Liver (tissue), 9 donors: Measurements from ENCODE around the gene KPNB1. TPM values are rescaled to one million over a fixed set of nuclear protein-coding genes. Genes with fewer than 3 reads are reported as not detected.

Experiments
- DNase-seq: peaks from one replicate; pipeline ENCODE4 v3.0.0-alpha.2; 2017; ENCODE audit warnings: low spot score
- H3K27ac ChIP-seq, 2 donors: one replicate each; pipeline ENCODE4 v1.7.0; 2013; ENCODE audit warnings: inconsistent platforms in 2 of 2, low read length in 2 of 2, control low read depth in 1 of 2, low read depth in 1 of 2, mild to moderate bottlenecking in 1 of 2
- H3K27me3 ChIP-seq, 4 donors: one replicate each; pipeline versions ENCODE4 v1.6.1 to v1.7.0; 2013; ENCODE audit warnings: low read length in 3 of 4, inconsistent platforms in 1 of 4, mild to moderate bottlenecking in 1 of 4, moderate library complexity in 1 of 4; ENCODE audit not compliant: control insufficient read depth in 4 of 4, insufficient read depth in 4 of 4
- H3K36me3 ChIP-seq, 4 donors: one replicate each; pipeline versions ENCODE4 v1.6.1 to v1.7.0; 2013; ENCODE audit warnings: low read length in 3 of 4, mild to moderate bottlenecking in 3 of 4, low read depth in 1 of 4, moderate library complexity in 1 of 4; ENCODE audit not compliant: control insufficient read depth in 4 of 4, insufficient read depth in 3 of 4
- H3K4me1 ChIP-seq, 4 donors: one replicate each; pipeline versions ENCODE4 v1.6.1 to v1.7.0; 2013; ENCODE audit warnings: low read length in 3 of 4, mild to moderate bottlenecking in 3 of 4, moderate library complexity in 1 of 4; ENCODE audit not compliant: control insufficient read depth in 4 of 4, insufficient read depth in 4 of 4
- H3K4me3 ChIP-seq, 3 donors: one replicate each; pipeline versions ENCODE4 v1.6.1 to v1.7.0; 2013; ENCODE audit warnings: low read length in 3 of 3, control low read depth in 1 of 3, low read depth in 1 of 3, mild to moderate bottlenecking in 1 of 3
- H3K9ac ChIP-seq, 2 donors: one replicate each; pipeline ENCODE4 v1.7.0; 2013; ENCODE audit warnings: low read length in 2 of 2, mild to moderate bottlenecking in 2 of 2, moderate library complexity in 2 of 2, control low read depth in 1 of 2, low read depth in 1 of 2
- H3K9me3 ChIP-seq, 4 donors: one replicate each; pipeline versions ENCODE4 v1.6.1 to v1.7.0; 2013; ENCODE audit warnings: low read length in 3 of 4; ENCODE audit not compliant: control insufficient read depth in 4 of 4
- ATF3 ChIP-seq: IDR thresholded peaks from 2 replicates; pipeline ENCODE4 v1.6.1; 2016; ENCODE audit warnings: antibody characterized with exemption
- CTCF ChIP-seq: fragments of 150-350 bp; IDR thresholded peaks from 2 replicates; pipeline ENCODE4 v1.5.1; 2017; ENCODE audit warnings: improper control_type of control experiment, low read depth, low read length; ENCODE audit not compliant: missing input control
- EGR1 ChIP-seq, 2 donors: IDR thresholded peaks; 2 replicates each; pipeline ENCODE4 v1.6.1; 2016 to 2018; ENCODE audit warnings: antibody characterized with exemption in 2 of 2, low read depth in 2 of 2
- FOXA2 ChIP-seq: IDR thresholded peaks from 2 replicates; pipeline ENCODE4 v1.6.1; 2016; ENCODE audit warnings: antibody characterized with exemption
- GABPA ChIP-seq, 2 donors: IDR thresholded peaks in 1 of 2; conservative IDR thresholded peaks in 1 of 2; 2 replicates each; pipeline ENCODE4 v1.6.1; 2016; ENCODE audit warnings: antibody characterized with exemption in 2 of 2, mild to moderate bottlenecking in 1 of 2, moderate library complexity in 1 of 2
- HNF4A ChIP-seq, 2 donors: conservative IDR thresholded peaks; 2 replicates each; pipeline ENCODE4 v1.6.1; 2016; ENCODE audit warnings: antibody characterized with exemption in 2 of 2, mild to moderate bottlenecking in 2 of 2
- HNF4G ChIP-seq: IDR thresholded peaks from 2 replicates; pipeline ENCODE4 v1.6.1; 2016; ENCODE audit warnings: antibody characterized with exemption
- JUND ChIP-seq, 2 donors: IDR thresholded peaks; 2 replicates each; pipeline ENCODE4 v1.6.1; 2016; ENCODE audit warnings: antibody characterized with exemption in 2 of 2
- MAX ChIP-seq: IDR thresholded peaks from 2 replicates; pipeline ENCODE4 v1.6.1; 2016; ENCODE audit warnings: antibody characterized with exemption
- NR2F2 ChIP-seq: IDR thresholded peaks from 2 replicates; pipeline ENCODE4 v1.6.1; 2016; ENCODE audit warnings: antibody characterized with exemption
- RAD21 ChIP-seq, 2 donors: IDR thresholded peaks; 2 replicates each; pipeline ENCODE4 v1.6.1; 2016; ENCODE audit warnings: antibody characterized with exemption in 2 of 2, mild to moderate bottlenecking in 2 of 2
- RXRA ChIP-seq, 2 donors: IDR thresholded peaks; 2 replicates each; pipeline ENCODE4 v1.6.1; 2017 to 2018; ENCODE audit warnings: antibody characterized with exemption in 2 of 2, mild to moderate bottlenecking in 1 of 2
- SP1 ChIP-seq: IDR thresholded peaks from 2 replicates; pipeline ENCODE4 v1.6.1; 2018; ENCODE audit warnings: antibody characterized with exemption, mild to moderate bottlenecking
- TAF1 ChIP-seq: conservative IDR thresholded peaks from 2 replicates; pipeline ENCODE4 v1.6.1; 2016; ENCODE audit warnings: antibody characterized with exemption, mild to moderate bottlenecking
- YY1 ChIP-seq: IDR thresholded peaks from 2 replicates; pipeline ENCODE4 v1.6.1; 2016; ENCODE audit warnings: antibody characterized with exemption, mild to moderate bottlenecking
- WGBS: extraction: QIAGEN DNeasy Blood & Tissue Kit; methylation state at CpG from one replicate; pipeline ENCODE4 v1.1.7; 2013; 5-methylcytosine and 5-hydroxymethylcytosine counted together
- polyA plus RNA-seq, 2 donors: library from polyadenylated mRNA; stranded (reverse) in 1 of 2; unstranded in 1 of 2; fragments of 200-250 nt in 1 of 2; fragments of >200 nt in 1 of 2; fragmentation: Nextera tagmentation in 1 of 2; extraction: Ambion mirVana in 1 of 2; gene quantifications; one replicate each; pipeline versions ENCODE4 v1.2.1 to v1.2.3, GENCODE V29; 2013 to 2015
- total RNA-seq, 2 donors: library from RNA; depleted of rRNA; stranded (reverse); fragments of >200 nt; gene quantifications; one replicate each; pipeline ENCODE4 v1.2.3, GENCODE V29; 2014
- donor health status: healthy.
- donor health status: healthy.
- donor health status: healthy.
- donor health status: healthy.
- donor health status: healthy.

Gene KPNB1
- total and polyA plus RNA-seq, 4 donors, result 27.6 to 114 (median 75.0) TPM

GRCh38 chr17:47628014-47628566, 21.6 kb upstream of the KPNB1 start:
- no peak for DNase-seq
- Histone ChIP-seq H3K4me3 (no peak overlapping the region), H3K9me3 (no peaks in the 10 kb centered on the region), H3K36me3 (peaks cover 0 to 5% (median 0%) of the 10 kb centered on the region in 4 donors), H3K4me1 (peaks cover 0 to 11% (median 6%) of the 10 kb centered on the region in 4 donors), H3K27me3 (no peaks in the 10 kb centered on the region), H3K27ac (no peak overlapping the region), H3K9ac (no peak overlapping the region)
- TF ChIP-seq FOXA2 (no peak), JUND (IDR thresholded peaks at IDR 0.05) (no peak)
- over 99% methylated on average over 8 of the region's 8 CpGs for WGBS

GRCh38 chr17:47629826-47630225, 19.9 kb upstream of the KPNB1 start:
- no peak for DNase-seq
- Histone ChIP-seq H3K4me1 (peaks cover 0 to 2% (median 1%) of the 10 kb centered on the region in 4 donors), H3K27ac (no peak overlapping the region), H3K9me3 (no peaks in the 10 kb centered on the region), H3K4me3 (no peak overlapping the region), H3K36me3 (no peaks in the 10 kb centered on the region), H3K9ac (no peak overlapping the region), H3K27me3 (no peaks in the 10 kb centered on the region)
- no peak for TF ChIP-seq YY1
- TF ChIP-seq CTCF, result no peak
- no peak for TF ChIP-seq EGR1 (IDR thresholded peaks at IDR 0.05; ENCODE audit: low read depth in 2 of 2)
- TF ChIP-seq RXRA (IDR thresholded peaks at IDR 0.05), result no peak
- no peak for TF ChIP-seq HNF4G
- no peak for TF ChIP-seq FOXA2
- TF ChIP-seq SP1, result no peak
- no peak for TF ChIP-seq JUND (IDR thresholded peaks at IDR 0.05)
- TF ChIP-seq HNF4A (conservative IDR thresholded peaks at IDR 0.05), result no peak
- no peak for TF ChIP-seq MAX
- TF ChIP-seq ATF3, result no peak
- 80% methylated on average over 5 of the region's 5 CpGs for WGBS

- H3K9me3 ChIP-seq, result no peaks in the 10 kb centered on the region
- H3K4me1 ChIP-seq, result no peaks in the 10 kb centered on the region
- H3K4me3 ChIP-seq, result no peak overlapping the region
- TF ChIP-seq GABPA (IDR thresholded peaks at IDR 0.05 in 1 of 2, conservative IDR thresholded peaks at IDR 0.05 in 1 of 2) (no peak), NR2F2 (no peak), JUND (IDR thresholded peaks at IDR 0.05) (no peak), HNF4G (no peak), TAF1 (no peak), EGR1 (IDR thresholded peaks at IDR 0.05; ENCODE audit: low read depth in 2 of 2) (no peak), FOXA2 (no peak), RAD21 (IDR thresholded peaks at IDR 0.05) (no peak), SP1 (no peak), RXRA (IDR thresholded peaks at IDR 0.05) (no peak), YY1 (no peak)
- peak; percentile 38 for DNase-seq
- peaks cover 0 to 2% (median 0%) of the 10 kb centered on the region in 4 donors for H3K36me3 ChIP-seq
- H3K9ac ChIP-seq, result no peak overlapping the region
- 62% methylated on average over 2 of the region's 2 CpGs for WGBS
- no peak overlapping the region for H3K27ac ChIP-seq
- no peaks in the 10 kb centered on the region for H3K27me3 ChIP-seq
These were observed 19.1 kb upstream of the KPNB1 start for GRCh38 chr17:47630614-47631013.
